ENCODE measurements around the gene MYB. TPM values are rescaled to one million over a fixed set of nuclear protein-coding genes. Genes with fewer than 3 reads are reported as not detected.

Gene MYB
- total and polyA plus RNA-seq, 2 experiments from 2014 or later = 4.2 to 7.9 TPM

DNA sequence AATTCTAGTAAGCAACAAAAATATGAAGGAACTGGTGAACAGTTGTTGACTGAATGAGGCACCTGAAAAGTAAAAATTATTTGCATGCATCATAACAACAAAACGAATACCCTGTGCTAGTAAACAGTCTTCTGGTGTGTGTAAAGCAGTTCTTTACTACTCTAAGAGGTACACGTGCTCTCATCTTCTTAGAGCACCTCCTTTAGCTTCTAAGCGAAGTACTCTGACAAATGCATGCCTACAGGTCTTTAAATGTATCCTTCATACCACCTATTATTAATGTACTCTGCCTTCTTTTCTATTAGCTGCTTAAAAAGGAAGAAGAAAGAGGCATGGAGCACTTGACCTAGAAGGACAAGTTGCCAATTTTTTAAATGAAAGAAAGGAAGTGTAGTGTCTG, 32.2 kb upstream of the MYB start:
- no peak overlapping the region for H3K27ac Mint-ChIP-seq
- H3K27me3 Mint-ChIP-seq (ENCODE audit: insufficient read depth, low read depth, poor library complexity) = peaks cover 1% of the 10 kb centered on the region
- no peak overlapping the region for H3K4me3 Mint-ChIP-seq
- Histone ChIP-seq H3K27ac (ENCODE audit: low read depth) (no peak overlapping the region), H4K20me1 (replicated peaks; ENCODE audit: insufficient read depth) (no peaks in the 10 kb centered on the region), H3K36me3 (ENCODE audit: insufficient read depth) (no peaks in the 10 kb centered on the region), H3K4me2 (no peak overlapping the region), H2AFZ (no peak overlapping the region; the same call in 1 of the 2 replicates), H3K4me1 (ENCODE audit: insufficient read depth) (peaks cover 7% of the 10 kb centered on the region), H3F3A (replicated peaks; ENCODE audit: low read depth) (no peaks in the 10 kb centered on the region), H3K9me2 (ENCODE audit: insufficient read depth) (no peaks in the 10 kb centered on the region), H3K27me3 (ENCODE audit: insufficient read depth) (no peaks in the 10 kb centered on the region), H3K79me2 (replicated peaks; ENCODE audit: insufficient read depth) (no peaks in the 10 kb centered on the region), H3K4me3 (no peak overlapping the region)
- peaks cover 7% of the 10 kb centered on the region; the same call in 2 of the 3 replicates for H3K9me3 Mint-ChIP-seq
- DNase-seq (ENCODE audit: low spot score) = no peak
- H3K4me1 Mint-ChIP-seq = peaks cover 17% of the 10 kb centered on the region
- no peaks in the 10 kb centered on the region; the same call in 2 of the 3 replicates for H3K36me3 Mint-ChIP-seq (ENCODE audit: low read depth)
- no peak for ATAC-seq
- TF ChIP-seq EZH2phosphoT487 (IDR thresholded peaks at IDR 0.05; ENCODE audit: unreplicated experiment) (no peak), NANOG (IDR thresholded peaks at IDR 0.05; ENCODE audit: borderline replicate concordance) (no peak), ZNF114 (CRISPR knock-in tag; IDR thresholded peaks at IDR 0.05) (no peak), ZNF331 (CRISPR knock-in tag; IDR thresholded peaks at IDR 0.05; ENCODE audit: low read depth) (no peak), CREB1 (CRISPR knock-in tag; IDR thresholded peaks at IDR 0.05; ENCODE audit: low read depth) (no peak), EZH2 (IDR thresholded peaks at IDR 0.05; ENCODE audit: low read depth, unreplicated experiment) (no peak), JUNB (IDR thresholded peaks at IDR 0.05; ENCODE audit: unreplicated experiment) (no peak), POLR2AphosphoS5 (IDR thresholded peaks at IDR 0.05; ENCODE audit: low read depth) (no peak), STAT1 (IDR thresholded peaks at IDR 0.05; ENCODE audit: unreplicated experiment) (no peak)
- TF ChIP-seq, protein P1, sequence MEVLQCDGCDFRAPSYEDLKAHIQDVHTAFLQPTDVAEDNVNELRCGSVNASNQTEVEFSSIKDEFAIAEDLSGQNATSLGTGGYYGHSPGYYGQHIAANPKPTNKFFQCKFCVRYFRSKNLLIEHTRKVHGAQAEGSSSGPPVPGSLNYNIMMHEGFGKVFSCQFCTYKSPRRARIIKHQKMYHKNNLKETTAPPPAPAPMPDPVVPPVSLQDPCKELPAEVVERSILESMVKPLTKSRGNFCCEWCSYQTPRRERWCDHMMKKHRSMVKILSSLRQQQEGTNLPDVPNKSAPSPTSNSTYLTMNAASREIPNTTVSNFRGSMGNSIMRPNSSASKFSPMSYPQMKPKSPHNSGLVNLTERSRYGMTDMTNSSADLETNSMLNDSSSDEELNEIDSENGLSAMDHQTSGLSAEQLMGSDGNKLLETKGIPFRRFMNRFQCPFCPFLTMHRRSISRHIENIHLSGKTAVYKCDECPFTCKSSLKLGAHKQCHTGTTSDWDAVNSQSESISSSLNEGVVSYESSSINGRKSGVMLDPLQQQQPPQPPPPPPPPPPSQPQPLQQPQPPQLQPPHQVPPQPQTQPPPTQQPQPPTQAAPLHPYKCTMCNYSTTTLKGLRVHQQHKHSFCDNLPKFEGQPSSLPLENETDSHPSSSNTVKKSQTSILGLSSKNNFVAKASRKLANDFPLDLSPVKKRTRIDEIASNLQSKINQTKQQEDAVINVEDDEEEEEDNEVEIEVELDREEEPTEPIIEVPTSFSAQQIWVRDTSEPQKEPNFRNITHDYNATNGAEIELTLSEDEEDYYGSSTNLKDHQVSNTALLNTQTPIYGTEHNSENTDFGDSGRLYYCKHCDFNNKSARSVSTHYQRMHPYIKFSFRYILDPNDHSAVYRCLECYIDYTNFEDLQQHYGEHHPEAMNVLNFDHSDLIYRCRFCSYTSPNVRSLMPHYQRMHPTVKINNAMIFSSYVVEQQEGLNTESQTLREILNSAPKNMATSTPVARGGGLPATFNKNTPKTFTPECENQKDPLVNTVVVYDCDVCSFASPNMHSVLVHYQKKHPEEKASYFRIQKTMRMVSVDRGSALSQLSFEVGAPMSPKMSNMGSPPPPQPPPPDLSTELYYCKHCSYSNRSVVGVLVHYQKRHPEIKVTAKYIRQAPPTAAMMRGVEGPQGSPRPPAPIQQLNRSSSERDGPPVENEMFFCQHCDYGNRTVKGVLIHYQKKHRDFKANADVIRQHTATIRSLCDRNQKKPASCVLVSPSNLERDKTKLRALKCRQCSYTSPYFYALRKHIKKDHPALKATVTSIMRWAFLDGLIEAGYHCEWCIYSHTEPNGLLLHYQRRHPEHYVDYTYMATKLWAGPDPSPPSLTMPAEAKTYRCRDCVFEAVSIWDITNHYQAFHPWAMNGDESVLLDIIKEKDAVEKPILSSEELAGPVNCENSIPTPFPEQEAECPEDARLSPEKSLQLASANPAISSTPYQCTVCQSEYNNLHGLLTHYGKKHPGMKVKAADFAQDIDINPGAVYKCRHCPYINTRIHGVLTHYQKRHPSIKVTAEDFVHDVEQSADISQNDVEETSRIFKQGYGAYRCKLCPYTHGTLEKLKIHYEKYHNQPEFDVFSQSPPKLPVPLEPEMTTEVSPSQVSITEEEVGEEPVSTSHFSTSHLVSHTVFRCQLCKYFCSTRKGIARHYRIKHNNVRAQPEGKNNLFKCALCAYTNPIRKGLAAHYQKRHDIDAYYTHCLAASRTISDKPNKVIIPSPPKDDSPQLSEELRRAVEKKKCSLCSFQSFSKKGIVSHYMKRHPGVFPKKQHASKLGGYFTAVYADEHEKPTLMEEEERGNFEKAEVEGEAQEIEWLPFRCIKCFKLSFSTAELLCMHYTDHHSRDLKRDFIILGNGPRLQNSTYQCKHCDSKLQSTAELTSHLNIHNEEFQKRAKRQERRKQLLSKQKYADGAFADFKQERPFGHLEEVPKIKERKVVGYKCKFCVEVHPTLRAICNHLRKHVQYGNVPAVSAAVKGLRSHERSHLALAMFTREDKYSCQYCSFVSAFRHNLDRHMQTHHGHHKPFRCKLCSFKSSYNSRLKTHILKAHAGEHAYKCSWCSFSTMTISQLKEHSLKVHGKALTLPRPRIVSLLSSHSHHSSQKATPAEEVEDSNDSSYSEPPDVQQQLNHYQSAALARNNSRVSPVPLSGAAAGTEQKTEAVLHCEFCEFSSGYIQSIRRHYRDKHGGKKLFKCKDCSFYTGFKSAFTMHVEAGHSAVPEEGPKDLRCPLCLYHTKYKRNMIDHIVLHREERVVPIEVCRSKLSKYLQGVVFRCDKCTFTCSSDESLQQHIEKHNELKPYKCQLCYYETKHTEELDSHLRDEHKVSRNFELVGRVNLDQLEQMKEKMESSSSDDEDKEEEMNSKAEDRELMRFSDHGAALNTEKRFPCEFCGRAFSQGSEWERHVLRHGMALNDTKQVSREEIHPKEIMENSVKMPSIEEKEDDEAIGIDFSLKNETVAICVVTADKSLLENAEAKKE (CRISPR knock-in tag; IDR thresholded peaks at IDR 0.05) = no peak
- TF ChIP-seq, protein P2, sequence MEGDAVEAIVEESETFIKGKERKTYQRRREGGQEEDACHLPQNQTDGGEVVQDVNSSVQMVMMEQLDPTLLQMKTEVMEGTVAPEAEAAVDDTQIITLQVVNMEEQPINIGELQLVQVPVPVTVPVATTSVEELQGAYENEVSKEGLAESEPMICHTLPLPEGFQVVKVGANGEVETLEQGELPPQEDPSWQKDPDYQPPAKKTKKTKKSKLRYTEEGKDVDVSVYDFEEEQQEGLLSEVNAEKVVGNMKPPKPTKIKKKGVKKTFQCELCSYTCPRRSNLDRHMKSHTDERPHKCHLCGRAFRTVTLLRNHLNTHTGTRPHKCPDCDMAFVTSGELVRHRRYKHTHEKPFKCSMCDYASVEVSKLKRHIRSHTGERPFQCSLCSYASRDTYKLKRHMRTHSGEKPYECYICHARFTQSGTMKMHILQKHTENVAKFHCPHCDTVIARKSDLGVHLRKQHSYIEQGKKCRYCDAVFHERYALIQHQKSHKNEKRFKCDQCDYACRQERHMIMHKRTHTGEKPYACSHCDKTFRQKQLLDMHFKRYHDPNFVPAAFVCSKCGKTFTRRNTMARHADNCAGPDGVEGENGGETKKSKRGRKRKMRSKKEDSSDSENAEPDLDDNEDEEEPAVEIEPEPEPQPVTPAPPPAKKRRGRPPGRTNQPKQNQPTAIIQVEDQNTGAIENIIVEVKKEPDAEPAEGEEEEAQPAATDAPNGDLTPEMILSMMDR (conservative IDR thresholded peaks at IDR 0.05; ENCODE audit: low read depth in 2 of 2) = no peak
- TF ChIP-seq, protein P3, sequence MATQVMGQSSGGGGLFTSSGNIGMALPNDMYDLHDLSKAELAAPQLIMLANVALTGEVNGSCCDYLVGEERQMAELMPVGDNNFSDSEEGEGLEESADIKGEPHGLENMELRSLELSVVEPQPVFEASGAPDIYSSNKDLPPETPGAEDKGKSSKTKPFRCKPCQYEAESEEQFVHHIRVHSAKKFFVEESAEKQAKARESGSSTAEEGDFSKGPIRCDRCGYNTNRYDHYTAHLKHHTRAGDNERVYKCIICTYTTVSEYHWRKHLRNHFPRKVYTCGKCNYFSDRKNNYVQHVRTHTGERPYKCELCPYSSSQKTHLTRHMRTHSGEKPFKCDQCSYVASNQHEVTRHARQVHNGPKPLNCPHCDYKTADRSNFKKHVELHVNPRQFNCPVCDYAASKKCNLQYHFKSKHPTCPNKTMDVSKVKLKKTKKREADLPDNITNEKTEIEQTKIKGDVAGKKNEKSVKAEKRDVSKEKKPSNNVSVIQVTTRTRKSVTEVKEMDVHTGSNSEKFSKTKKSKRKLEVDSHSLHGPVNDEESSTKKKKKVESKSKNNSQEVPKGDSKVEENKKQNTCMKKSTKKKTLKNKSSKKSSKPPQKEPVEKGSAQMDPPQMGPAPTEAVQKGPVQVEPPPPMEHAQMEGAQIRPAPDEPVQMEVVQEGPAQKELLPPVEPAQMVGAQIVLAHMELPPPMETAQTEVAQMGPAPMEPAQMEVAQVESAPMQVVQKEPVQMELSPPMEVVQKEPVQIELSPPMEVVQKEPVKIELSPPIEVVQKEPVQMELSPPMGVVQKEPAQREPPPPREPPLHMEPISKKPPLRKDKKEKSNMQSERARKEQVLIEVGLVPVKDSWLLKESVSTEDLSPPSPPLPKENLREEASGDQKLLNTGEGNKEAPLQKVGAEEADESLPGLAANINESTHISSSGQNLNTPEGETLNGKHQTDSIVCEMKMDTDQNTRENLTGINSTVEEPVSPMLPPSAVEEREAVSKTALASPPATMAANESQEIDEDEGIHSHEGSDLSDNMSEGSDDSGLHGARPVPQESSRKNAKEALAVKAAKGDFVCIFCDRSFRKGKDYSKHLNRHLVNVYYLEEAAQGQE (IDR thresholded peaks at IDR 0.05; ENCODE audit: unreplicated experiment) = no peak
- TF ChIP-seq, protein P4, sequence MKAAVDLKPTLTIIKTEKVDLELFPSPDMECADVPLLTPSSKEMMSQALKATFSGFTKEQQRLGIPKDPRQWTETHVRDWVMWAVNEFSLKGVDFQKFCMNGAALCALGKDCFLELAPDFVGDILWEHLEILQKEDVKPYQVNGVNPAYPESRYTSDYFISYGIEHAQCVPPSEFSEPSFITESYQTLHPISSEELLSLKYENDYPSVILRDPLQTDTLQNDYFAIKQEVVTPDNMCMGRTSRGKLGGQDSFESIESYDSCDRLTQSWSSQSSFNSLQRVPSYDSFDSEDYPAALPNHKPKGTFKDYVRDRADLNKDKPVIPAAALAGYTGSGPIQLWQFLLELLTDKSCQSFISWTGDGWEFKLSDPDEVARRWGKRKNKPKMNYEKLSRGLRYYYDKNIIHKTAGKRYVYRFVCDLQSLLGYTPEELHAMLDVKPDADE (IDR thresholded peaks at IDR 0.05) = no peak

Data from GM23338 (cell line).